SU-DHL-6 (cell line): ENCODE data around the gene CLDN10.

Experiments
- H2AFZ ChIP-seq: fragments of 200-600 bp; sonication (generic); 2 replicates; pipeline ENCODE4 v1.6.1; 2014; ENCODE audit warnings: low read depth, mild to moderate bottlenecking, moderate library complexity, mixed read lengths, antibody characterized with exemption, low read length; ENCODE audit not compliant: severe bottlenecking
- H3F3A ChIP-seq: fragments of 200-600 bp; shearing (Covaris generic); 2 replicates; pipeline ENCODE4 v1.6.0; 2016; ENCODE audit warnings: antibody characterized with exemption, mild to moderate bottlenecking; ENCODE audit not compliant: insufficient read depth
- H3K27ac ChIP-seq: fragments of 200-600 bp; sonication (generic); 2 replicates; pipeline ENCODE4 v1.5.1; 2016; ENCODE audit warnings: low read depth, mild to moderate bottlenecking, low read length, moderate library complexity, mixed read lengths
- H3K27me3 ChIP-seq: fragments of 200-600 bp; sonication (generic), shearing (Covaris generic); 2 replicates; pipeline ENCODE4 v1.6.0; 2014; ENCODE audit warnings: mild to moderate bottlenecking, low read length
- H3K36me3 ChIP-seq: fragments of 200-600 bp; sonication (generic); 2 replicates; pipeline ENCODE4 v1.6.1; 2014; ENCODE audit warnings: mild to moderate bottlenecking, low read length, mixed read lengths
- H3K4me2 ChIP-seq: fragments of 300-600, 200-600 bp; shearing (Covaris generic), sonication (generic); 2 replicates; pipeline ENCODE4 v1.6.0; 2014; ENCODE audit warnings: low read length, low read depth, mild to moderate bottlenecking; ENCODE audit not compliant: poor library complexity, severe bottlenecking
- H3K4me3 ChIP-seq: fragments of 200-600 bp; sonication (generic); 2 replicates; pipeline ENCODE4 v1.5.1; 2014; ENCODE audit warnings: antibody characterized with exemption, low read length, mild to moderate bottlenecking, mixed read lengths; ENCODE audit not compliant: insufficient read depth, poor library complexity, severe bottlenecking
- H3K79me2 ChIP-seq: fragments of 200-600 bp; sonication (generic); 2 replicates; pipeline ENCODE4 v1.6.1; 2014; ENCODE audit warnings: mild to moderate bottlenecking, low read length, moderate library complexity; ENCODE audit not compliant: insufficient read depth
- H3K9ac ChIP-seq: fragments of 200-600 bp; sonication (generic); 2 replicates; pipeline ENCODE4 v1.7.0; 2014; ENCODE audit warnings: mild to moderate bottlenecking, low read length
- H3K9me2 ChIP-seq: fragments of 200-600 bp; sonication (generic); replicated peaks from 2 replicates; pipeline ENCODE4 v1.6.1; 2014; ENCODE audit warnings: low read length; ENCODE audit not compliant: insufficient read depth
- H3K9me3 ChIP-seq: fragments of 200-600 bp; sonication (generic); 2 replicates; pipeline ENCODE4 v1.6.1; 2014; ENCODE audit warnings: low read length, mixed read lengths; ENCODE audit not compliant: insufficient read depth
- H4K20me1 ChIP-seq: fragments of 200-600 bp; sonication (generic); 2 replicates; pipeline ENCODE4 v1.6.1; 2014; ENCODE audit warnings: low read depth, mild to moderate bottlenecking, antibody characterized with exemption, low read length, moderate library complexity, mixed read lengths
- CTCF ChIP-seq: fragments of 200-600 bp; sonication (generic); IDR thresholded peaks from one replicate; pipeline ENCODE4 v1.5.1; 2017; ENCODE audit warnings: antibody characterized with exemption, mild to moderate bottlenecking, low read length, moderate library complexity; ENCODE audit not compliant: insufficient read depth, poor library complexity, severe bottlenecking
- EZH2phosphoT487 ChIP-seq: fragments of 200-600 bp; sonication (generic), shearing (Covaris generic); conservative IDR thresholded peaks from 2 replicates; pipeline ENCODE4 v1.6.1; 2018; ENCODE audit warnings: mild to moderate bottlenecking, antibody characterized with exemption, low read length, moderate library complexity, mixed read lengths

Gene CLDN10

GRCh38 chr13:95552539-95553441 is at the start of gene CLDN10:
Gene CLDN10 (plus strand): TSS chr13:95552720. CDS start chr13:95552754, 34 bp downstream.
- Histone ChIP-seq H3K9me2 (no peaks in the 10 kb centered on the region), H3K36me3 (no peaks in the 10 kb centered on the region), H3K4me3 (no peak within 1 kb of the TSS), H3K9me3 (no peaks in the 10 kb centered on the region), H3K27ac (no peak within 1 kb of the TSS), H3F3A (no peaks in the 10 kb centered on the region), H3K79me2 (no peaks in the 10 kb centered on the region), H3K27me3 (no peaks in the 10 kb centered on the region), H2AFZ (no peak within 1 kb of the TSS), H3K4me2 (no peak within 1 kb of the TSS), H3K9ac (no peak within 1 kb of the TSS), H4K20me1 (no peaks in the 10 kb centered on the region)
- TF ChIP-seq EZH2phosphoT487 (no peak), CTCF (no peak)

- Histone ChIP-seq H3K4me2 (no peak overlapping the region), H3K9me2 (no peaks in the 10 kb centered on the region), H3K9me3 (0 out of 2 replicates have a peak, but pooled peaks cover 4% of the 10 kb centered on the region), H2AFZ (no peak overlapping the region), H3F3A (no peaks in the 10 kb centered on the region), H3K36me3 (no peaks in the 10 kb centered on the region), H3K27ac (no peak overlapping the region), H3K4me3 (no peak overlapping the region), H3K27me3 (no peaks in the 10 kb centered on the region), H3K79me2 (no peaks in the 10 kb centered on the region), H4K20me1 (no peaks in the 10 kb centered on the region), H3K9ac (no peak overlapping the region)
- TF ChIP-seq EZH2phosphoT487 = no peak
- TF ChIP-seq CTCF = no peak
Measured at GRCh38 chr13:95503662-95504061, 48.9 kb upstream of the CLDN10 start.

GRCh38 chr13:95505265-95505664 is 47.3 kb upstream of the CLDN10 start:
- H3K4me3 ChIP-seq = no peak overlapping the region
- H3K4me2 ChIP-seq = no peak overlapping the region
- H3F3A ChIP-seq = no peaks in the 10 kb centered on the region
- H3K36me3 ChIP-seq = no peaks in the 10 kb centered on the region
- H4K20me1 ChIP-seq = no peaks in the 10 kb centered on the region
- H2AFZ ChIP-seq = no peak overlapping the region
- no peaks in the 10 kb centered on the region for H3K27me3 ChIP-seq
- H3K9me2 ChIP-seq = no peaks in the 10 kb centered on the region
- H3K9ac ChIP-seq = no peak overlapping the region
- H3K9me3 ChIP-seq = 0 out of 2 replicates have a peak, but pooled peaks cover 4% of the 10 kb centered on the region
- no peaks in the 10 kb centered on the region for H3K79me2 ChIP-seq
- H3K27ac ChIP-seq = no peak overlapping the region
- TF ChIP-seq CTCF (no peak), EZH2phosphoT487 (no peak)
